Adipocyte (in vitro differentiated cells): ENCODE data around the gene TNNI2.
A peak's percentile ranks its signal among the peaks of the same experiment; 100 is the strongest.
"Not testable (repeated sequence)": the region's sequence is repeated elsewhere in the genome, so short reads cannot be mapped to it uniquely, and the experiment has no call there.

Experiments
- DNase-seq: peaks from one replicate; pipeline ENCODE4 v3.0.0-alpha.2; 2015; ENCODE audit warnings: low read depth
- H3K27me3 ChIP-seq: replicated peaks from 2 replicates; pipeline ENCODE4 v1.7.0; 2013; ENCODE audit warnings: mild to moderate bottlenecking, low read length, moderate library complexity; ENCODE audit not compliant: control insufficient read depth, insufficient read depth
- H3K36me3 ChIP-seq: 2 replicates; pipeline ENCODE4 v1.7.0; 2013; ENCODE audit warnings: low read length, mild to moderate bottlenecking, moderate library complexity; ENCODE audit not compliant: control insufficient read depth, insufficient read depth, severe bottlenecking
- H3K4me1 ChIP-seq: 2 replicates; pipeline ENCODE4 v1.7.0; 2013; ENCODE audit warnings: mild to moderate bottlenecking, low read length, moderate library complexity; ENCODE audit not compliant: control insufficient read depth, insufficient read depth
- H3K4me3 ChIP-seq: 2 replicates; pipeline ENCODE4 v1.7.0; 2013; ENCODE audit warnings: mild to moderate bottlenecking, low read length, moderate library complexity
- H3K9ac ChIP-seq: 2 replicates; pipeline ENCODE4 v1.7.0; 2013; ENCODE audit warnings: mild to moderate bottlenecking, low read length, moderate library complexity
- H3K9me3 ChIP-seq: 2 replicates; pipeline ENCODE4 v1.7.0; 2013; ENCODE audit warnings: mild to moderate bottlenecking, low read length, moderate library complexity; ENCODE audit not compliant: control insufficient read depth

Gene TNNI2

GRCh38 chr11:1881442-1882264 is 42.9 kb downstream of the TNNI2 start:
- Histone ChIP-seq H3K36me3 (peaks cover 28% of the 10 kb centered on the region), H3K4me3 (peak overlapping the region; percentile 27), H3K9ac (peak overlapping the region; percentile 83), H3K27me3 (no peaks in the 10 kb centered on the region), H3K9me3 (no peaks in the 10 kb centered on the region), H3K4me1 (peaks cover 31% of the 10 kb centered on the region)
- DNase-seq = no peak

DNA sequence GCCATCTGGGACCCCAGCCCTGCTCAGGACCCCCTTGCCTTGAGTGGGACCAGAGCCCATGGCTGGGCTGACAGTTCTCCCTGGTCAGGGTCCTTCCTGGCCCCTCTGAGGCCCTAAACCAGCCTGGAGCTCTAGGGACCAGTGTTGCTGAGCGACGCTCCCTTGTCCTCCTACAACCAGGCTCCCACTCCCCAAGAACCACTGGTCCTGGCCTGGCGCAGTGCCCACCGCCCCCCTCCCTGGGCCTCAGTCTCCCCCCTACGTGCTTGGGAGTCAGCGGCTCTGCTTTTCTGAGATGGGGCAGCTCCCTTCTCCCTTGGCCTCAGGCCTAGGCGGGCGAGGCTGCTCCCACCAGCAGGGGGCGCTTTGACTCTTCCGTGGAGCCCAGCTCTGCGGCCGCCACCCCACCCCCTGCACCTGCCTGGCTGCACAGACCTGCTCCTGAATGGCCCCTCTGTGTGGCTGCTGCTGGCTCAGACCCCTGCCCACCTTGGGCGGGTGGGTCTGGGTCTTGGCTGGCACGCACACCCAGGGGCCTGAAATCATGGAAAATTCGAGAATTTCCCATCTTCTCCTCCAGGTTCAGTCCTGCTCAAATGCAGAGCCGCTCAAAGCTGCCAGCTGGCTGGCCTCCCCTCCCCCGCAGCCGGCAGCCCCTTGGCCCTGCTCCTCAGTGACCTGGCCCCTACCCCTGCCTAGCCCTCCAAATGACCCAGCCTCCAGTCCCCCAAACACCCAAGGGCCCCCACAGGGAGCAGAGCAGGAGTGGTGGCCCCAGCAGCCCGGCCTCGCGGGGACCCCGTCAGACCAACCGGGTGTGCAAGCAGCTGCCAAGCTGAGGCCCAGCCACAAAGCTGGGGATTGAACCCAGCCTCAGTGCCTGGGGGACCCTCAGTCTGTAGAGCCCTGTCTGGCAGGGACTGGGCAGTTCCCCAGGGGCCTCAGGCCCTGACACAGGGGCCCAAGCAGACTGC is 43.8 kb downstream of the TNNI2 start:
- H3K9ac ChIP-seq = peak overlapping the region; percentile 83
- H3K9me3 ChIP-seq = no peaks in the 10 kb centered on the region
- peak; percentile 92 for DNase-seq
- H3K36me3 ChIP-seq = peaks cover 31% of the 10 kb centered on the region
- peaks cover 25% of the 10 kb centered on the region for H3K4me1 ChIP-seq
- no peaks in the 10 kb centered on the region for H3K27me3 ChIP-seq
- H3K4me3 ChIP-seq = peak overlapping the region; percentile 27

GRCh38 chr11:1883346-1884302 is 44.8 kb downstream of the TNNI2 start:
- H3K4me3 ChIP-seq = no peak overlapping the region

GRCh38 chr11:1884303-1884700 is 45.5 kb downstream of the TNNI2 start:
- DNase-seq = no peak
- no peak overlapping the region for H3K4me3 ChIP-seq

More at GRCh38 chr11:1883346-1884302, 44.8 kb downstream of the TNNI2 start:
- H3K4me1 ChIP-seq = peaks cover 21% of the 10 kb centered on the region
- no peak overlapping the region for H3K9ac ChIP-seq
- no peaks in the 10 kb centered on the region for H3K27me3 ChIP-seq
- peaks cover 31% of the 10 kb centered on the region for H3K36me3 ChIP-seq
- no peaks in the 10 kb centered on the region for H3K9me3 ChIP-seq
- no peak for DNase-seq

DNA sequence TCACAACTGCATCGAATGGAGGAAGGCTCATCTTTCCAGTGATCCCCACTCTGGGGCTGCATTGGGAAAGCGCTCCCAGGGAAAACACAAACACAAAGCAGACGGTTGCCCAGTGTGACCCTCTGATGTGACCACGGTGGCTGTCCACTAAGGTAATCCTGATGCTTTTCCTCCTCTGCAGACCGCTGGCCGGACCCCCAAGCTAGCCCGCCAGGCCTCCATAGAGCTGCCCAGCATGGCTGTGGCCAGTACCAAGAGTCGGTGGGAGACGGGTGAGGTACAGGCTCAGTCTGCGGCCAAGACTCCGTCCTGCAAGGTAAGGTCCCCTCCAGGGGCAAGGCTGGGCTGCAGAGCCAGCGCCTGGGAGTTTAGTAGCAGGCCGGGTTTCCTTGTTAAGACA is 47.8 kb downstream of the TNNI2 start:
- DNase-seq = not testable (repeated sequence)

More at GRCh38 chr11:1884303-1884700, 45.5 kb downstream of the TNNI2 start:
- peaks cover 21% of the 10 kb centered on the region for H3K4me1 ChIP-seq
- H3K9me3 ChIP-seq = no peaks in the 10 kb centered on the region
- no peak overlapping the region for H3K9ac ChIP-seq
- H3K27me3 ChIP-seq = no peaks in the 10 kb centered on the region
- H3K36me3 ChIP-seq = peaks cover 31% of the 10 kb centered on the region

GRCh38 chr11:1887451-1888346 is 48.9 kb downstream of the TNNI2 start:
- H3K9me3 ChIP-seq = no peaks in the 10 kb centered on the region
- H3K4me1 ChIP-seq = no peaks in the 10 kb centered on the region
- no peaks in the 10 kb centered on the region for H3K27me3 ChIP-seq
- no peak for DNase-seq
- H3K9ac ChIP-seq = no peak overlapping the region
- H3K4me3 ChIP-seq = no peak overlapping the region
- H3K36me3 ChIP-seq = peaks cover 31% of the 10 kb centered on the region

More for the DNA sequence above, 47.8 kb downstream of the TNNI2 start:
- H3K9ac ChIP-seq, H3K4me3 ChIP-seq, H3K9me3 ChIP-seq, H3K27me3 ChIP-seq, H3K4me1 ChIP-seq: not testable (repeated sequence)
- H3K36me3 ChIP-seq = peaks cover 31% of the 10 kb centered on the region

DNA sequence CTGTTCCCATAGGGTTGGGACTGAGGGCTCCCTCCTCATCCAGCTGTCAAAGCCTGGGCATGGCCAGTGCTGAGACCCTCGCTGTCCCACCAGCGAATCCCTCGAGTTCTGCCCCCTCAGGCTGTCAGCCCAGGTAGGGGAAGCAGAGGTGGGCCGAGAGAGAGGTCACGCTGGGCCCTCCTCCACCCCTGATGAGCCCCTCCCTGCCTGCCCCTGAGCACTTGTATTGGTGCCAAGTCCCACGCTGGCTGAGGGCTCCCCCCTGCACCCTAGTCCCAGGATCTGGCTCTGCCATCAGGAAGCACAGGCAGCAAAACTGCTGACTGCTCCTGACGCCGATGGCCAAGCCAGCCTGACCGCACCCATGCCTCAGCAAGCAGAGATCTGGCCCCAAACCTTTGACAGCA is 49.6 kb downstream of the TNNI2 start:
- Histone ChIP-seq H3K4me1 (no peaks in the 10 kb centered on the region), H3K4me3 (no peak overlapping the region), H3K27me3 (no peaks in the 10 kb centered on the region), H3K9ac (no peak overlapping the region), H3K36me3 (peaks cover 31% of the 10 kb centered on the region), H3K9me3 (no peaks in the 10 kb centered on the region)
- no peak for DNase-seq

DNA sequence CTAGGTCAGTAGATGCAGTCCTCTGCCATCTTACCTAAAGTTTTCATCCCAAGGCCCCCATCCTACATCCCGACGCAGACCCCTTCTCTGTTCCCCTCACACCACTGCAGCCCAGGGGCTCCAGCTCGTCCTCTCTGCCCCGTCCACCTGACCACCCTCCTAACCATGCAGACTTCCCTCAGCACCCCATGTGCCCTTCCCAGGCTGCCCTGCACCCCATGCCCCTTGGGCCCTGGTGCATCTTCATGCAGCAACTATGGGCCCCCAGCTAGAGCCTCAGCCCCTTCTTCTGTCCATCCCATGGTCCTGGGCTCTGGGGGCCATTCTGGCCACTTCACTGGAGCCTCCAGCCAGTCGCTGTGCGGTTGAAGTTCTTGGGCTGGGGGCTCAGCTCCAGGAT is 50.0 kb downstream of the TNNI2 start:
- Histone ChIP-seq H3K9me3 (no peaks in the 10 kb centered on the region), H3K36me3 (peaks cover 27% of the 10 kb centered on the region), H3K27me3 (no peaks in the 10 kb centered on the region), H3K9ac (no peak overlapping the region), H3K4me1 (no peaks in the 10 kb centered on the region), H3K4me3 (no peak overlapping the region)
- no peak for DNase-seq

DNA sequence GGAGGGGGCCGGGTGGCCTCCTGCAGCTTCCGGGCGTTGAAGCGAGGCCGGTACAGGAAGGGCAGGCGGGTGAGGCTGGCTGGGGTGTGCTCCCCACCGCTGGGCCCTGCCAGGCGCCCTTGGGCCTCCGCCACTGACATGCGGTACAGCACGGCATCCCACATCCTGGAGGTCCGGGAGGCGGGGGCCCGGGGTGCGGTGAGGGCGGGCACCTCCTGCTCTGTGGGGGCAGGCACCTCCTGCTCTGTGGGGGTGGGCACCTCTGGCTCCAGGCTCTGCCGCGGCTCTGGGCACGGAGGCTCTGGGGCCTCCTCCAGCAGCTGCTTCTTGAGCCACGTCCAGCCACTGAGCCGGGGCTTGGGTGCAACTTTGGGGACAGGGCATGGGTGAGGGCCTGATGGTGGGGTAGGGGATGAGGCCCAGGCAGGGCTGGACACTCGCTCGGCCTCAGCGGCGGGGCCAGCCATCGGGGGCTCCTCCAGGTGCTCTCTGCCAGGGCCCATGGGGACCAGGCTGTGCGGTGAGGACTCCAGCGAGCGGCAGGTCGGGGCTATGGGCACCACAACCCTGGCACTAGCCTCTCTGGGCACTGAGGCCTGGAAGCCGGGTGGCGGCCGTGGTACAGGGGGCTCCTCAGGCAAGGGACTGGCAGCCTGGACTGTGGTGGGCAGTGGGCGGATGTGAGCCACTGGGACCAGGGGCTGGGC is 50.6 kb downstream of the TNNI2 start:
- H3K9ac ChIP-seq = no peak overlapping the region
- H3K4me1 ChIP-seq = no peaks in the 10 kb centered on the region
- no peaks in the 10 kb centered on the region for H3K27me3 ChIP-seq
- DNase-seq = no peak
- H3K4me3 ChIP-seq = no peak overlapping the region
- H3K9me3 ChIP-seq = no peaks in the 10 kb centered on the region
- H3K36me3 ChIP-seq = peaks cover 24% of the 10 kb centered on the region
